ENCODE data around the gene ZNF513.

Gene ZNF513

GRCh38 chr2:27370026-27370815 is 10.3 kb downstream of the ZNF513 start, which contains the start of the genes EIF2B4 and SNX17:
TSS of gene EIF2B4 (minus strand) at chr2:27370338. CDS start at chr2:27370314, 24 bp downstream.
TSS of gene SNX17 (plus strand) at chr2:27370616. CDS start at chr2:27370744, 128 bp downstream.
- H3K4me3 ChIP-seq = peak within 1 kb of the TSS; percentile 94
- DNase-seq (ENCODE audit: low read depth, low spot score) = peak; percentile 97
- peak within 1 kb of the TSS; percentile 77 for H3K27ac ChIP-seq
- H3K36me3 ChIP-seq (ENCODE audit: insufficient read depth, low read length) = peaks cover 65% of the 10 kb centered on the region
- TF ChIP-seq FOXP2 (optimal IDR thresholded peaks at IDR 0.05; ENCODE audit: control extremely low read depth, extremely low read length, insufficient read depth) (peak; percentile 36), EZH2 (IDR thresholded peaks at IDR 0.05) (no peak), POLR2AphosphoS5 (IDR thresholded peaks at IDR 0.05; ENCODE audit: borderline replicate concordance, low read depth, low read length) (peak; percentile 94)
- H3K9ac ChIP-seq (ENCODE audit: insufficient read length) = peak within 1 kb of the TSS; percentile 98
- H3K9me3 ChIP-seq (ENCODE audit: low read depth, low read length) = no peaks in the 10 kb centered on the region

GRCh38 chr2:27369471-27370025 is 11.0 kb downstream of the ZNF513 start:
- Histone ChIP-seq H3K4me3 (peak overlapping the region; percentile 94), H3K9me3 (ENCODE audit: low read depth, low read length) (no peaks in the 10 kb centered on the region), H3K36me3 (ENCODE audit: insufficient read depth, low read length) (peaks cover 61% of the 10 kb centered on the region), H3K27ac (peak overlapping the region; percentile 57), H3K9ac (ENCODE audit: insufficient read length) (peak overlapping the region; percentile 88)
- TF ChIP-seq EZH2 (IDR thresholded peaks at IDR 0.05) (no peak), POLR2AphosphoS5 (IDR thresholded peaks at IDR 0.05; ENCODE audit: borderline replicate concordance, low read depth, low read length) (no peak), FOXP2 (optimal IDR thresholded peaks at IDR 0.05; ENCODE audit: control extremely low read depth, extremely low read length, insufficient read depth) (no peak)
- DNase-seq (ENCODE audit: low read depth, low spot score) = no peak

GRCh38 chr2:27363933-27364332 is 16.6 kb downstream of the ZNF513 start:
- DNase-seq (ENCODE audit: low read depth, low spot score) = no peak
- H3K36me3 ChIP-seq (ENCODE audit: insufficient read depth, low read length) = peaks cover 54% of the 10 kb centered on the region
- 0 out of 2 replicates have a peak, but pooled peaks have one; percentile 13 for TF ChIP-seq POLR2AphosphoS5 (IDR thresholded peaks at IDR 0.05; ENCODE audit: borderline replicate concordance, low read depth, low read length)
- TF ChIP-seq EZH2 (IDR thresholded peaks at IDR 0.05) = no peak
- 0 out of 2 replicates have a peak overlapping the region, but pooled peaks have one; percentile 19 for H3K27ac ChIP-seq
- no peaks in the 10 kb centered on the region for H3K9me3 ChIP-seq (ENCODE audit: low read depth, low read length)
- no peak overlapping the region for H3K9ac ChIP-seq (ENCODE audit: insufficient read length)
- H3K4me3 ChIP-seq = no peak overlapping the region

- no peak for DNase-seq (ENCODE audit: low read depth, low spot score)
- Histone ChIP-seq H3K27ac (peak overlapping the region; percentile 71), H3K9me3 (ENCODE audit: low read depth, low read length) (no peaks in the 10 kb centered on the region), H3K9ac (ENCODE audit: insufficient read length) (no peak overlapping the region), H3K36me3 (ENCODE audit: insufficient read depth, low read length) (peaks cover 50% of the 10 kb centered on the region), H3K4me3 (no peak overlapping the region)
- TF ChIP-seq EZH2 (IDR thresholded peaks at IDR 0.05) (no peak), POLR2AphosphoS5 (IDR thresholded peaks at IDR 0.05; ENCODE audit: borderline replicate concordance, low read depth, low read length) (no peak; the same call in 1 of the 2 replicates), FOXP2 (optimal IDR thresholded peaks at IDR 0.05; ENCODE audit: control extremely low read depth, extremely low read length, insufficient read depth) (no peak)
Observed at GRCh38 chr2:27362678-27363420, 17.7 kb downstream of the ZNF513 start.

- DNase-seq (ENCODE audit: low read depth, low spot score) = peak; percentile 97
- peaks cover 5% of the 10 kb centered on the region; the same call in 1 of the 2 replicates for H3K36me3 ChIP-seq (ENCODE audit: insufficient read depth, low read length)
- H3K9me3 ChIP-seq (ENCODE audit: low read depth, low read length) = no peaks in the 10 kb centered on the region
- H3K27ac ChIP-seq = peak within 1 kb of the TSS; percentile 97
- TF ChIP-seq FOXP2 (optimal IDR thresholded peaks at IDR 0.05; ENCODE audit: control extremely low read depth, extremely low read length, insufficient read depth) = peak; percentile 88
- TF ChIP-seq EZH2 (IDR thresholded peaks at IDR 0.05) = no peak
- peak; percentile 78 for TF ChIP-seq POLR2AphosphoS5 (IDR thresholded peaks at IDR 0.05; ENCODE audit: borderline replicate concordance, low read depth, low read length)
- H3K9ac ChIP-seq (ENCODE audit: insufficient read length) = peak within 1 kb of the TSS; percentile 99
- H3K4me3 ChIP-seq = peak within 1 kb of the TSS; percentile 99
Observed at GRCh38 chr2:27356382-27357181, 24.0 kb downstream of the ZNF513 start, which contains the start of gene GTF3C2. TSS of gene GTF3C2 (minus strand) at chr2:27356764. CDS start at chr2:27343554, 13,210 bp downstream.

- H3K4me3 ChIP-seq = peak overlapping the region; percentile 99
- no peak for TF ChIP-seq EZH2 (IDR thresholded peaks at IDR 0.05)
- TF ChIP-seq POLR2AphosphoS5 (IDR thresholded peaks at IDR 0.05; ENCODE audit: borderline replicate concordance, low read depth, low read length) = no peak
- no peak for TF ChIP-seq FOXP2 (optimal IDR thresholded peaks at IDR 0.05; ENCODE audit: control extremely low read depth, extremely low read length, insufficient read depth)
- H3K9me3 ChIP-seq (ENCODE audit: low read depth, low read length) = no peaks in the 10 kb centered on the region
- H3K36me3 ChIP-seq (ENCODE audit: insufficient read depth, low read length) = peaks cover 5% of the 10 kb centered on the region; the same call in 1 of the 2 replicates
- H3K9ac ChIP-seq (ENCODE audit: insufficient read length) = peak overlapping the region; percentile 99
- DNase-seq (ENCODE audit: low read depth, low spot score) = no peak
- H3K27ac ChIP-seq = peak overlapping the region; percentile 97
Observed at GRCh38 chr2:27356056-27356381, 24.5 kb downstream of the ZNF513 start.

- Histone ChIP-seq H3K27ac (no peak overlapping the region), H3K4me3 (no peak overlapping the region), H3K36me3 (ENCODE audit: insufficient read depth, low read length) (peaks cover 10% of the 10 kb centered on the region), H3K9ac (ENCODE audit: insufficient read length) (no peak overlapping the region), H3K9me3 (ENCODE audit: low read depth, low read length) (no peaks in the 10 kb centered on the region)
- TF ChIP-seq POLR2AphosphoS5 (IDR thresholded peaks at IDR 0.05; ENCODE audit: borderline replicate concordance, low read depth, low read length) (no peak), FOXP2 (optimal IDR thresholded peaks at IDR 0.05; ENCODE audit: control extremely low read depth, extremely low read length, insufficient read depth) (no peak), EZH2 (IDR thresholded peaks at IDR 0.05) (no peak)
- no peak for DNase-seq (ENCODE audit: low read depth, low spot score)
Observed at GRCh38 chr2:27354597-27354927, 26.0 kb downstream of the ZNF513 start.
